ENCODE data around the gene SORBS2.

The SORBS2 gene

DNA sequence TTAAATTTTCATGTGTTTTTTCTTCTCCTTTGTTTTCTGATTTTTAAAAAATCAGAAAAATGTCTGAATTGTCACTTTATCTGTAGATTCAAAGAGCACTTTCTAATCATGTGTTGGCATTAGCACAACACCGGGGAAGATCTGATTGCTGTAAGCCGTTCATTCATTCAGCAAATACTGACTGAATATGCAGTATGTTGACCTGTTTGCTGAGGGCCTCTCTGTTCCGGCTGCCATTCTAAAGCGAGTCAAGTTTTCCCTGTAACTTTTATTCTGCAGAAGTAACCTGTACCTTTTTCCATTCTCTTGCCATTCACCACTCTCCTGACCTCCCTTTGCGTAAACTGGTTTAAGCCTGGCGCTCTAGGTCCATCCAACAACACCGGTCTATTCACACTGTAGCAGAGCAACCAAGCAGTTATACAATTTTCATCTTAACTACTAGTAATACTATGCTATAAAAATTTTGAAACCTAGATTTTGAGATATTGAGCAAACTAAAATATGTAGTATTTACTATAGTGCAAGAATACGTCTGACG, 6.7 kb downstream of the SORBS2 start:
- DNase-seq (ENCODE audit: low read depth in 2 of 2, low spot score in 1 of 2), result no peak

- no peak for DNase-seq (ENCODE audit: low read depth in 2 of 2, low spot score in 1 of 2)
These were observed 9.0 kb downstream of the SORBS2 start for GRCh38 chr4:185803022-185803421.

DNA sequence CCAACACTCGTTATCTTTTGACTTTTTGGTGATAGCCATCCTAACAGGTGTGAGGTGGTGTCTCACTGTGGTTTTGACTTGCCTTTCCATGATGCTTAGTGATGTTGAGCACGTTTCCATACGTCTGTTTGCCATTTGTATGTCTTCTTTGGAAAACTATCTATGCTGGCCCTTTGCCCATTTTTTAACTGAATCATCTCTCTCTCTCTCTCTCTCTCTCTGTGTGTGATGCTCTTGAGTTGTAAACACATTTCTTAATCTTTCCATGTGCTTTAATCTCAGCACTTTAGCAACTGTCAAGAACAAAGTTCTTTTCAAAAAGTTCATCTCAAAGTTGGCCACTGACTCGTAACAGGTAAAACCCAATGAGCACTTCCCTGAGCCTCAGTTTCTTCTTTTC, 10.5 kb downstream of the SORBS2 start:
- no peak for DNase-seq (ENCODE audit: low read depth in 2 of 2, low spot score in 1 of 2)

GRCh38 chr4:185800266-185800945, 11.6 kb downstream of the SORBS2 start:
- DNase-seq (ENCODE audit: low read depth in 2 of 2, low spot score in 1 of 2), result no peak

DNA sequence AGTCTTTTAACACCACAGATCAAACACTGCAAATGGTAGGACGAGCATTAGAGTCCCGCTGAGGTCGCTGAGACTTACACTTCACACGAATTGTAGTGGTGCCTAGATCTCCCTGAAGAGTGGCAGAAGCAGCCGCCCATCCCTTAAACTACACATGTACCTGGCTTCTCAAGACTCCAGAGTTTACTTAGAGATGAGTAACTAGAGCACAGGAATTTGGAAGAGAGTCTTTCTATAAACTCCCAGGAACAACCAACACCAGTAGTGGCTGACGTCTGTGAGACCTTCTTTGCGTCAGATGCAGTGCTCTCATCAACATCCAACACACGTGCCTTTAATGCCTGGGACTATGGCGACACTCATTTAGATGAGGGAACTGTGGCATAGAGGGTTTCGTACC, 12.6 kb downstream of the SORBS2 start:
- no peak for DNase-seq (ENCODE audit: low read depth in 2 of 2, low spot score in 1 of 2)

DNA sequence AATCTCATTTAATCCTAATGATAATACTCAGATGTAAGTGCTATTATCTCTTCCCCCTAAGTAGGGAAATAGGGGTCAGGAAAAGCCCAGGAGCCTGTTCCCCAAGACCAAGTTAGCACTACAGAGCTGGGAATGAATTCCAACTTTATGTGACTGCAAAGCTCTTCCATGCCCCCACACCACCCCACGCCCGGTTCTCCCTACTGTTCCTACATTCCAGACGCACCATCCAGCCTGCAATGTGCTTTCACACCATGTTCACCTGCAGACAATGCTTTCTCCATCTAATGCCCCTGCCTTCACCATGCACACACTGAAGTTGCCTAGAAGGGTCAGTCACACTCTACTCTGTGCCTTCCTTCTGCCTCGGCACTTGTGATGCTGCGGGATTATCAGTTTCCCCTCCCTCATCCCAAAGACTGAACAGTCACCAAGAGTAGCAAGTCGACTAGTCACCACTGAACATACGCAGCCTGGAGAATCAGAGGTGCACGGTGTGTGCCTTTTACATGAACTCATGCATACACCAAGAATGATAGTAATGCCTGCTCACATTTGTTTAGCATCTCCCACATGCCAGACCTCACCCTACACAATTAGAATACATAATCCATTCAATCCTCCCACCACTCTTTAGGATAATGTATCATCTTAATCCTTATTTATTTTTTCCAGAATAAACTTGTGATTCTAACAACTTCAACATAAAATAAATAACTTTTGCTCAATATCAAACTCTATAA, 14.2 kb downstream of the SORBS2 start:
- DNase-seq (ENCODE audit: low read depth in 2 of 2, low spot score in 1 of 2), result no peak

DNA sequence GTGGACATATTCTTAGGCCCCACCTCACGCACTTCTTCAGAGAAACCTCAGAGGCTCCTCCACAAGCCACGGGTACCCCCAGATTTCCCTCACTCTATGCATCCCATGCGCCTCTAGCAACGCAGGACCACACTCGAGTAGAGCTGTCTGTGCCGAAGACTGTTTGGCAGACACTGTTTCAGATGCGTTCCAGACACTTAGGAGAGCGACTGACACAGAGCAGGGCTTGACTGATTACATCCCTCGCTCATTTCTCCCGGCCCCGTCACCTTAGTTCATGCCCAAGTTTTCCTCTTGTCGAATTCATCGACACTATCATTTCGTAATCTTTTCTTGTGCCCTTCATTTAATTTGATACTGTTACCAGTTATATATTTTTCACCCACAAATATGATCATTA, 15.0 kb downstream of the SORBS2 start:
- DNase-seq (ENCODE audit: low read depth in 2 of 2, low spot score in 1 of 2), result no peak

GRCh38 chr4:185796176-185796575, 15.8 kb downstream of the SORBS2 start:
- DNase-seq (ENCODE audit: low read depth in 2 of 2, low spot score in 1 of 2), result no peak

- no peak for DNase-seq (ENCODE audit: low read depth in 2 of 2, low spot score in 1 of 2)
These were observed 17.4 kb downstream of the SORBS2 start for GRCh38 chr4:185794637-185795036.

- no peak for DNase-seq (ENCODE audit: low read depth in 2 of 2, low spot score in 1 of 2)
These were observed 18.3 kb downstream of the SORBS2 start for GRCh38 chr4:185793716-185794115.

DNA sequence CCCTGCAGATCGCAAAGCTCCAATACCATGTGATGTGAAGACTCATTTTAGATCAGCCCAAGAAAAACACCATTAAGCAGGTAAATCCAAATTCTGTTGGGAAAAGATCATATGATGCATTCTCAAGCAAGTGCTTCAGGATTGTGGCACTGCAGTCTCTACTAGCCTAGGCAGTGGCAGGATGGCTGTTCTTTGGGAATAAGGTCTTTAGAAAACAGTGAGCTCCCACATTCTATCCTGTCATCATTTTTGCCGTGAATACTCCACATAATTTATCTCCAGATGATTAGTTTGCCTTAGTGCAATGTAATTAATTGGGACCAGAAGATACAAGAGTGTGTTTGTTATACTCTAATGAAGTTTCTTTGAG, 18.9 kb downstream of the SORBS2 start:
- no peak for DNase-seq (ENCODE audit: low read depth in 2 of 2, low spot score in 1 of 2)

DNA sequence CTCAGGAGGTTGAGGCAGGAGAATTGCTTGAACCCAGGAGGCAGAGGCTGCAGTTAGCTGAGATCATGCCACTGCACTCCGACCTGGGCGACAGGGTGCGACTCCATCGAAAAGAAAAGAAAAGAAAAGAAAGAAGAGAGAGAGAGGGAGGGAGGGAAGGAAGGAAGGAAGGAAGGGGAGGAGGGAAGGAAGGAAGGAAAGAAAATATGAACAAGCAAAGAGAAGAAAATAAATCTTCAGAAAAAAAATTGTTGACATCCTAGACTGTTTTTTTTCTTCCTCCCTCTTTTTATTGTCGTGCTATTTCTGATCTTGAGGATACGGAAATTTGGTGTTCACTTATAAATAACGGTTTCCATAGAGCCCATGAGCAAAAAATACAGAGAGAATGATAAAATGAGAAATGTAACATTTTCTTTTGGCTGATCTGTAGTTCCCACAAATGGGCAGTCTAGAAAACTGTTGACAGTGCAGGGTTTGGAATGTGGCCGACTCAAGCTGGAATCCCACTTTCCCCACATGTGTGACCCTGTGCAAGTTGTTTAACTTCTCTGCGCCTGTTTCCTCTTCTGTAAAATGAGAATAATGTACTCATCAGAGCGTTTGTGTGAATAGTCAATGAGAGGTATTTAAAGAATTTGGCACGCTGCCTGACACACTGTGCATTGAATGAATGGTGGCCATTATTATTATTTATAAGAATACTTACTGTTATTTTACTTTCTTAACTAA, 19.4 kb downstream of the SORBS2 start:
- DNase-seq (ENCODE audit: low read depth in 2 of 2, low spot score in 1 of 2), result no peak

GRCh38 chr4:185787926-185788679, 23.9 kb downstream of the SORBS2 start:
- no peak for DNase-seq (ENCODE audit: low read depth in 2 of 2, low spot score in 1 of 2)

DNA sequence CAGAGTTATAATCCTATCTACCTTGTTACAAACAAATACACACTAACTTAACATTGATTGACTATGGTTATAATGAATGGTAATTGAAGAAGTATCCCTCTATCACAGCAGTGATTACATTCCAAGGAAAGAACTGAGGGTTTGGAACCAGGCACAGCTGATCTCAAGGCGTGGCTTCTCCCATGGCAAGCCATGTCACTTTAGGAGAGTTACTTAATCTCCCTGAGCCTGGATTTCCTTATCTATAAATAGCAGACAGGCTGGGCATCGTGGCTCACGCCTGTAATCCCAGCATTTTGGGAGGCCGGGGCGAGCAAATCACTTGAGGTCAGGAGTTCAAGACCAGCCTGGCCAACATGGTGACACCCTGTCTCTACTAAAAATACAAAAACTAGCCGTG, 25.6 kb downstream of the SORBS2 start:
- no peak for DNase-seq (ENCODE audit: low read depth in 2 of 2, low spot score in 1 of 2)

- no peak for DNase-seq (ENCODE audit: low read depth in 2 of 2, low spot score in 1 of 2)
These were observed 28.4 kb downstream of the SORBS2 start for GRCh38 chr4:185783574-185783973.

- no peak for DNase-seq (ENCODE audit: low read depth in 2 of 2, low spot score in 1 of 2)
These were observed 29.5 kb downstream of the SORBS2 start for GRCh38 chr4:185782523-185782922.

DNA sequence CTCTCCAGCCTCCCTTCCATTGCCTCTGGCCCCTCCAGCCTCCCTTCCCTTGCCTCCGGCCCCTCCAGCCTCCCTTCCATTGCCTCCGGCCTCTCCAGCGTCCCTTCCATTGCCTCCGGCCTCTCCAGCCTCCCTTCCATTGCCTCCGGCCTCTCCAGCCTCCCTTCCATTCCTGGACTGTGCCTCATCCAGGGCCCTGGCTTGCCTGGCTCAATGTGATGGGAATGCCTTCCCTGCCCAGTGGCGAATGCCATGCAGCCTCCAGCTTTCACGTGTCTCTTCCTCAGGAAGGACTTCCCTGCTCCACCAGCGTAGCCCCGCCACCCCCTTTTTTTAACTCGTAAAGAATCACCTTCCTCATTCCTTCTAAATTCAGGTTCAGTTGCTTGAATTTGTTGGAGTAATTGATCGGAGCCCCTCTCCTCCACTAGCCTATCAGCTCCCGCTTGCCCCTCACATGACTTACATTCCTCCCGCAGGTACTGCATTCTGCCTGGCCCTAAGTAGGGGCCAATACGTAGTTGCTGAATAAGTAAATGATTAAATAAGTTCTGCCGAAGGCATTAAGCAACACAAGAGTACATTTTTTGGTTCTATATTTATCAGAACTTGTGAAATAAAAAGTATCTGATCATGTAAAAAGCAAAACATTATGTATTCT, 30.3 kb downstream of the SORBS2 start:
- no peak for DNase-seq (ENCODE audit: low read depth in 2 of 2, low spot score in 1 of 2)

DNA sequence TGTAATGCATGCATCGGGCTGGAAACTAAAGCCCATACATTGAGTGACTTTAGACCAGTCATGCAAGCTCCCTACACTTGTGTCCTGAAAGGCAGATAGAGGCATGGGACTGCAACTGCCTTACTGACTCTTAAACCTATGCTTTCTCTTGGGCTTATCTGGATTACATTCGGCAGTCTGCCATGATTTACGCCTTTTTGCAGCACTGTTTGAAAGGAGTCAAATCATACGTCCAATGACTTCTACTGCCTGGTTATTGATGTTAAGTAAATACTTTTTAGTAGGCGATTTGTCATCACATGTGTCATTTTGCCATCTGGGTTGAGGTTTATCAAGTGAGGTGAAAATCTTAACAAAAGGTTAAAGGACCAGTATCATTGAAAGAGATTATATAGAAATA, 31.5 kb downstream of the SORBS2 start:
- DNase-seq (ENCODE audit: low read depth in 2 of 2, low spot score in 1 of 2), result no peak

DNA sequence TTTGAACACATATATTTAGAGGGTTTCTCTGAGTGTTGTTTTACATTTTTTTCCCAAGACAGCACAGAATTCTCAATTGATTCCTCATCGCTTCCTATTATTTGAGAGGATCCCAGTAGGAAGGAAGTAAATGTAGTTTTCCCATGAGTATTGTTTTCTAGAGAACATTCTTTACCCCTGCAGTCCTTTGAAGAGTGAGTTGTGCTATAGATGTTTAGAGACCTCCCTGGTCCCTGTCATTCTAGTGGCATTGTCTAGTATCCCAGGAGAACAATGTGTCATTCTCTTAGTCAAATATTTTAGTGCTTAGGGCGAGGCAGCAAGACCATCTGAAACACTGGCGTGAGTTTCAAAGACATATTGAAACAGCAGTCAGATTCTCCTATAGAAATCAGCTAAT, 32.5 kb downstream of the SORBS2 start:
- no peak for DNase-seq (ENCODE audit: low read depth in 2 of 2, low spot score in 1 of 2)

- DNase-seq (ENCODE audit: low read depth in 2 of 2, low spot score in 1 of 2), result no peak
These were observed 33.7 kb downstream of the SORBS2 start for GRCh38 chr4:185778307-185778706.

Data from stimulated activated CD8-positive, alpha-beta memory T cell treated with anti-CD3 and anti-CD28 coated beads, Interleukin-4, amount 100 ng/mL, for 4 hours (primary cell).